Activated gamma-delta T cell treated with anti-CD3 and anti-CD28 coated beads, Interleukin-2, amount 50 U/mL, for 16 hours (primary cell): Measurements from ENCODE around the gene ALAS1.

Experiments used
- DNase-seq: peaks from one replicate; pipeline ENCODE4 v3.0.0-alpha.2; 2020; ENCODE audit warnings: low read depth

The ALAS1 gene

GRCh38 chr3:52234516-52235447, 36.8 kb downstream of the ALAS1 start:
- no peak for DNase-seq

GRCh38 chr3:52236424-52236886, 38.5 kb downstream of the ALAS1 start:
- DNase-seq, result no peak

DNA sequence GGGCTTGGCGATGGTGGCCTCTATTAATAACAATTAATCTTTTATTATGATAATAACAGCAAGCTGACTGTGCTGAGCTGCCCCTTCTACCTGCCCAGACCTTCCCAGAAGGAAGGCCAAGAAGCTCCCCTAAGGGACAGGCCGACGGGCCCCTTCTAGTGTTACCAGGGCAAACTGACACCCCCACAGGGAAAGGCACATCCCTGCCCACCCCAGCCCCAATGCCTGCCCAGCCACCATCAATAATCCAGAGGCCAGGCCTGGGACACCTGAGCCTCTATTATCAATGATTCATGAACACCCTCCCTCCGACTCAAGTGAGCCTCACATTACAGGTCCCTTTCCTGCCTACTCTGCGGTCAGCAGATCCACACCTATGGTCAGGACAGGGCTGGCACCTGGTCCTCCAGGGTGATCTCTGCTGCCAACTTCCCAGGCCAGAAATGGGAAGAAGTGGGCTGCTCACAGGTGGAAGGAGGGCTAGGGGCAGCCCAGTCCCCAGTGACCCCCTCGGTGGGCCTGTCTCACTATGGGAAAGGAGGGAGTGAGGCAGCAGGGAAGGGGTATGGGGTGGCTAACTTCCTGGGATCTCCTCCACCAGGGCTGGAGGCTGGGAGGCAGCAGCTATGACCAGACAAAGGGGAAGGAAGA, 39.2 kb downstream of the ALAS1 start:
- DNase-seq, result no peak

- no peak for DNase-seq
Measured at GRCh38 chr3:52237657-52238172, 39.8 kb downstream of the ALAS1 start.

- DNase-seq, result no peak
Measured at GRCh38 chr3:52238193-52238760, 40.3 kb downstream of the ALAS1 start.

- DNase-seq, result peak; percentile 80
Measured at GRCh38 chr3:52238761-52239701, 41.1 kb downstream of the ALAS1 start, which contains the start of gene TWF2. TWF2 (minus strand) TSS chr3:52239158; CDS start chr3:52239016, 142 bp downstream.

GRCh38 chr3:52240059-52240885, 42.3 kb downstream of the ALAS1 start:
- DNase-seq, result peak; percentile 42

DNA sequence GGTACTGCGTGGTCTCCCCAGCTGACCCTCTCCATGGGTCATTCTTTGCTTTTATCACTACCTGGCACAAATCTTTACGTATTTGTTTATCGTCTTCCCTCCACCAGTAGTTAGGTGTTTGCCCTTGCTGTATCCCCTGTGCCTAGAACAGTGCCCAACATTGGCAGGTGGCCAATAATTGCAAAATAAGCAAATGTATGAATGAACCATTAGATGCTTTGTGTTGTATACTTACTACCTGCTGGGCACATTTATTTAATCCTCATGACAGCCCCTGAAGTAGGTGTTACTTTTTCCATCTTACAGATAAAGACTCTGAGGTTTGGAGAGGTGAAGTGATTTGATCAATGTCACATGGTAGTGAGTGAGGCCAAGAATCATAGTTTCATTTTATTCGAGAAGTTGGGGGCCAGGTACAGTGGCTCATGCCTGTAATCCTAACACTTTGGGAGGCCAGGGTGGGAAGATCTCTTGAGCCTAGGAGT, 43.0 kb downstream of the ALAS1 start:
- no peak for DNase-seq

GRCh38 chr3:52242039-52242438, 44.1 kb downstream of the ALAS1 start:
- no peak for DNase-seq

DNA sequence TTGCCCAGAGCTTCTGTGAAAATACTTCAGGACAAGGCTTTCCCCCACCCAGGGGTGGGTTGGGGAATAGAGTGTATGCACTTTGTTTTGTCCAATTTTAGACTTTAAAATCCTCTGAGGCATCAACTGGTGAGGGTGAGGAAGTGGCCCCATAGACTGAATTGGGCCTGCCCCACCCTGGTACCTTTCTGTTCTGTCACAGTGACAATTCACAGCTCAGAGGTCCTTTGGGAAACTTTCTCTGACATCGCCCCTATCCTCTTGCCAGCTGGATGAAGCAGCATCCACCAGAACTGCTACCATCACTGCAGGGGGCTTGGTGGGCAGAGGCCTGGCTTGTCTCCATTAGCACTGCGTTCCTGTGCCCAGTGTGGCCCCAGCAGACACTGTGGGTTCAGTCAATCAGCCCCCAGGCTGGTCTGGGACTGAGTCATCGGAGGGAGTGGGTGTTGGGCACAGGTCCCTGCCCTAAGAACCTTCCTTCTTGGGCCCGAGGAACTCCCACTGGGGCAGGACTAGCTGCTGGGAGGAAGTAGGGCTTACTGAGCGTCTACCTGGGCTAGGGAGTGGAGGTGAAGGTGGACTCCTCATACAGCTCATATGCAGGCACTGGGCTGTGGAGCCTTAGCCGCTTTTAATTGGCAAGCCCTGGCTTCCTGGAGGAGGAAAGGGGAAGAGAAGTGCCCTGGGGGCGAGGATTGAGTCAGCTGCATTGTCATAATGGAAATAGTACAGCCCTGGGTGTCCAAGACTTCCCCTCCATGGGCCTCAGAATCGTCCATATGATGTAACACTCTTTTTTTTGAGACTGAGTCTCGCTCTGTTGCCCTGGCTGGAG, 46.0 kb downstream of the ALAS1 start:
- no peak for DNase-seq

DNA sequence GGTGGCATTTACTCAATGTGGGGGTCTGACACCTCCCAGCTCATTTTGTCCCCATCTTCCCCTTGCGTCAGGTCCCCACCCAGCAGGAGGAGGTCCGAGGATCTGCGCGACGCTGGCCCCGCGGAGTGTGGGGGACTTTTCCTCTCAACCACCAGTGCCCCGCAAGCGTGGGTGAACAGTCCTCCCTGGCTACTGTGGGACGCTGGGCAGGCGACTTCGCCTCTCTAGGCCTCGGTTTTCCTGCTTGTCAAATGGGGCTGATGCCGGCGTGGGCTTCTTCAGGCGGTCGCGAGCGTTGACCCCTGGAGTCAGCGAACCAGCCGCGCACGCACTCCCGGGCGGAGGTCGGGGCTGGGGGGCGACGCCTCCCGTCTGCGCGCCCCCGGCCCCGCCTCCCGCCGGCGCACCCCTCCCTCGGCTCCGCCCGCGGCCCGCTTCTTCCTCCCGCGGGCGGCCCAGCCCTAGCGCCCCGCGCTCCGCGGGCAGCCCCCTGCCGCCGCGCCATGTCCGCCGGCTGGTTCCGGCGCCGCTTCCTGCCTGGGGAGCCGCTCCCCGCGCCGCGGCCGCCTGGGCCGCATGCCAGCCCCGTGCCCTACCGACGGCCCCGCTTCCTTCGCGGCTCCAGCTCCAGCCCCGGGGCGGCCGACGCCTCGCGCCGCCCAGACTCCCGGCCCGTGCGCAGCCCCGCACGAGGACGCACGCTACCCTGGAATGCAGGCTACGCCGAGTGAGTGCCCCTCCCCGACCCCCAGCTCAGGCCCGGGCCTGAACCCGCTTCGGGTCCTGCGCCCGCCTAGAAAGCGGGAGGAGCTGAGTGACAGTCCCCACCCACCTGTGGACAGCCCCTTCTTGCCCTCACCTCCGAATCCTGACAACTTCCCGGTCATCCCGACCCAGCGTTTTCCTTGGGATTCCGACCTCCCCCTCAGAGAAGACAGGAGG, 47.6 kb downstream of the ALAS1 start, which contains the start of gene PPM1M:
TSS of gene PPM1M (plus strand) at position 438 of the 942 bp plus-strand sequence. CDS start at position 504, 66 bp downstream.
- peak; percentile 51 for DNase-seq

- no peak for DNase-seq
Measured at GRCh38 chr3:52246264-52246620, 48.3 kb downstream of the ALAS1 start.

- DNase-seq, result no peak
Measured at GRCh38 chr3:52246728-52247408, 48.9 kb downstream of the ALAS1 start.

GRCh38 chr3:52247409-52248164, 49.6 kb downstream of the ALAS1 start:
- DNase-seq, result no peak

GRCh38 chr3:52248165-52248541, 50.2 kb downstream of the ALAS1 start:
- DNase-seq, result no peak

DNA sequence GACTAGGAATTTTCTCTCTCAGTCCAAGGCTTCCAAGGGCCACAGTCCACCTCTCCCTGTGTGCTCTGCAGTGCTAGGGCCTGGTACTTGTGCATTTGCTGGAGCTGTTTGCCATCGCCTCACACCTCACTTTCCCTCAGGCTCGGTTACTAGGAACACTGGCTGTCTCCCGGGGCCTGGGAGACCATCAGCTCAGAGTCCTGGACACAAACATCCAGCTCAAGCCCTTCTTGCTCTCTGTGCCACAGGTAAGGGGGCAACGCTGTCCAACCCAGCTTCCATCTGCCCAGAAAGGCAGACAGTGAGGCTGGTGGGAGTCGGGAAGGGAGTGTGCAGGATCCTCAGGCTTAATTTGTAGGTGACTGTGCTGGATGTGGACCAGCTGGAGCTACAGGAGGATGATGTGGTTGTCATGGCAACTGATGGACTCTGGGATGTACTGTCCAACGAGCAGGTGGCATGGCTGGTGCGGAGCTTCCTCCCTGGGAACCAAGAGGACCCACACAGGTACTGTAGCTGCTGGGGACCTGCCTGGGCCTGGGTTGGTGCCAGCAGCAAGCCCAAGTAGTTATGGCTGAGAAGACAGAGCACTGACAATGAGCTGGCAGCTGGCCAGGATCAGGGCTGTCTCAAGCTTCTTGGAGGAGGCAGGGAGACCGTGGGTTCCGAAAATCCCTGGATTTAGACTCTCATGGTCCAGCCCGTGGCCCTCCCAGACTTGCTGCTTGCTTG, 51.0 kb downstream of the ALAS1 start:
- no peak for DNase-seq
